ENCODE results near the gene AFAP1.

DNA sequence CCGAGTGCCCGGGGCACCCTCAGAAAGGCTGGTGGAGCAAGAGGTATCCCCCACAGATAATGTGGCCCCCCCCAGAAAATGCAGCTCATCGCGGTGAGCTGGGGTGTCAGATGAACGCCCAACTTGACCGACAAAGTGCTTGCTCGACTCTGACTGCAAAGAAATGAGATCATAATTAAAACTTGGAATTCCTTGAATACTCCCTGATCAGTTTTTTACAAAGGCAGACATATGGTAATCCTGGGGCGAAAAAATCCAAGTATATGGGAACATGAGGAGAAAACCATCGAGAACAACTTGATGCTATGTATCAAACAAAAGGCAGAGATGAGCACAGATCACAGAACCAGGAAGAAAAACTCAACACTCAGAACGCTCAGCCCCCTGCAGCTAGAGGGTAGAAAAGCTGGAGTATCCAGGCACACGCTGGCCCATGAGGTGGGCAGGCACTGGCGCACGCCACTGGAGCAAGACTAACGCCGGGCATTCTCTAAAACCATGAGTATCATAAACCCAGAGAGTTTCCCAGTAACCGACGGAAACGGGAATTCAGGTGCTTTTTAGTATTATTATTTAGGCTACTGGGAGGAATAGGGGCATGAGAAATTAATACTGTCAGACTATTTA, 127.3 kb downstream of the AFAP1 start:
- TF ChIP-seq FOXM1 (IDR thresholded peaks at IDR 0.05; ENCODE audit: borderline replicate concordance) (no peak), ELF4 (IDR thresholded peaks at IDR 0.05) (no peak), L3MBTL2 (conservative IDR thresholded peaks at IDR 0.05) (no peak), TARDBP (IDR thresholded peaks at IDR 0.05) (no peak), SP1 (IDR thresholded peaks at IDR 0.05) (no peak), NFRKB (IDR thresholded peaks at IDR 0.05) (no peak), FOXK2 (IDR thresholded peaks at IDR 0.05) (no peak), CTBP1 (IDR thresholded peaks at IDR 0.05; ENCODE audit: borderline replicate concordance) (no peak), SUZ12 (IDR thresholded peaks at IDR 0.05) (no peak), FOXA1 (IDR thresholded peaks at IDR 0.05) (no peak), HDGF (IDR thresholded peaks at IDR 0.05; ENCODE audit: borderline replicate concordance) (no peak), PKNOX1 (IDR thresholded peaks at IDR 0.05) (no peak), BHLHE40 (IDR thresholded peaks at IDR 0.05; ENCODE audit: borderline replicate concordance) (no peak), LEF1 (IDR thresholded peaks at IDR 0.05; ENCODE audit: borderline replicate concordance) (no peak)
